Iris pigment epithelial cell (primary cell): ENCODE measurements around the gene NDST4.

ENCODE experiments used
- DNase-seq: peaks from one replicate; pipeline ENCODE4 v3.0.0-alpha.2; 2011; ENCODE audit warnings: low read depth

NDST4 gene

DNA sequence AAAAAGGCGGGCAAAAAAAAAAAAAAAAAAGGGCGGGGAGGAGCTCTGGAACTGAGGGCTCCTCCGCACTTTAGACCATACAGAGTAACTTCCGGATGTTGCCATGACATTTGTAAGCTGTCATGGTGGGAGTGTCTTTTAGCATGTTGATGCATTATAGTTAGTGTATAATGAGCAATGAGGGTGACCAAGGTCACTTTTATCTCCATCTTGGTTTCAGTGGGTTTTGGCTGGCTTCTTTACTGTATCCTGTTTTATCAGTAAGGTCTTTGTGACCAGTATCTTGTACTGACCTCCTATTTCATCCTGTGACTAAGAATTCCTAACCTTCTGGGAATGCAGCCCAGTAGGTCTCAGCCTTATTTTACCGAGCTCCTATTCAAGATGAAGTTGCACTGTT, 321.4 kb downstream of the NDST4 start:
- no peak for DNase-seq

DNA sequence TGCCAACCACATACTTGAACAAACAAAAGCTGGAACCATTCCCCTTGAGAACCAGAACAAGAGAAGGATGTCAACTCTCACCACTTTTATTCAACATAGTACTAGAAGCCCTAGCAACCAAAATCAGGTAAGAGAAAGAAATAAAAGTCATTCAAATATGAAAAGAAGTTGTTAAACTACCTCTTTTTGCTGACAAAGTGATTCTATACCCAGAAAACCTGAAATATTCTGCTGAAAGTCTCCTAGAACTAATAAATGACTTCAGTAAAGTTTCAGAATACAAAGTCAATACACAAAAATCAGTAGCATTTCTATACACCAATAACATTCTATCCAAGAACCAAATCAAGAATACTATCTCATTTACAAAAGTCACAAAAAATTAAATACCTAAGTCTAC, 327.9 kb downstream of the NDST4 start:
- DNase-seq: no peak

DNA sequence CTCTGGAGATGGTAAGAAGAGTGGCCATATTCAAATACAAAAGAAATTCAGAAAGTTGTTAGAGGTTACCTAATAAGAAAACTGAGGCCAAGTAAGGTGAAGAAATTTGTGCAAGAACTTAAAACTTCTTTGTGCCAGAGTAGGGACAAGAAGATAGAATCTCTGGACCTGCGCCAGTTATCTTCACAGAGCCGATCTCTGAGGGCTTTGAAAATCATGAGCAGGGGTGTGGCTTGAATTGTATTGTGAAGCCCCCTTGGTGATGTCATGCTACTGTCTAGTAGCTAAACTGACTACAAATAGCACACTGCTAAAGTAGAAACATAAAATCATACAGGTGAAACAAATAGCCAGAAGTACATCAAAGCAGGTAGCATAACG, 330.2 kb downstream of the NDST4 start:
- DNase-seq: no peak

DNA sequence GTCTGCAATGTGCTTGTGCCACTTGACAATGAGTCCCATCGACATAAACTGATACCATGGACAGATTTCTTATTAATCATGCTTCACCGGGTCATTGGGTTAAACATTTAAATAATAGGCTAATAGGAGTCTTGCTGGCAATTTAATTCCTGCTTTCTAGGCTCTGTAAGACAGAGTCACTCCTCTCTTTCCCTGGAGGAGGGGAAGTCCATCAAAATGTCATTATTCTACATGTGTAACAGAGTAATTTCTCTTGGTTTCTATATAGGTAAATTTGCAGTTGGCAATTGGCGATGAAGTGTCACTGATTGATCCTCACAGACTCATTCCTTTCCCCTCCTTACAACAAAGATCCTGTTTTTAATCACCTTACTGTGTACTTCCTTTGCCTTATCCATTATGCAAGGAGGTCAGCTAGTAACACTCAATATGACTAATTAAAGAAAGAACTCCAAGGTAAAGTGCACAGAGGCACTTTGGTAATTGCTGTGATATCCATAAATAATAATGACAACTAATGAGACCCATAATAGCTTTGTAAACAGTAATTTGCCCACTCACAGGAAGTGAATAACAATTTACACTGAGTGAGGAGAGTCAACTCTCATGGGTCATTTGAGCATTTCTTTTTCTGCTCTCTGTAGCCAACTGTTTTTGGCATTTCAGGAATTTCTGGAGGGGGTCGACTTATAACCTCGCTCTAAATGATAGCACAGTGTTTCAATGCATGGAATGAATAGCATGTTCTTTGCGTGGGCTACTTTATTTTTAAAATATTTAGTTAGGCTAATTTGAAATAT, 330.8 kb downstream of the NDST4 start:
- DNase-seq: peak; percentile 7

DNA sequence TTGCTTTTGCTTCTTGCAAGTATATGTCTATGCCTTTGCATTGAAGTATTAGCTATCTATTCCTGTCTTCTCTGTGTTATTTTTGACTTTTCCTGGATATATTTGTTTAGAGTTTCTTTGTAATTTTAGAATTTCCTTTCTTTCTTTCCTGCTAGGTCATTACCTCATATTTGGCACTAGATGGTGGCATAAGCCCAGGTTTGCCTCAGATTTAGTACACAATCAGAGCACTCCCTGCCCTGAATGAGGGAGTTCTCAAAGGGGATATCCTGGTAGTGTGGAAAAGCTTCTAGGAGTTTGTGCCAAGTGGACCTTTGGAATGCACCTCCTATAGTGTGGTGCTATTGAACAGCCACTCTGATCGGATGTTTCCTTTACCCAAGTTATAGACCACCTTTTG, 333.2 kb downstream of the NDST4 start:
- DNase-seq: peak; percentile 15
